ENCODE data around the gene RAB17. TPM values are rescaled to one million over a fixed set of nuclear protein-coding genes. Genes with fewer than 3 reads are reported as not detected.
"Not testable (repeated sequence)": the region's sequence is repeated elsewhere in the genome, so short reads cannot be mapped to it uniquely, and the experiment has no call there.

RAB17 gene
- total RNA-seq, 6 experiments from 2014 or later: 57.5 to 129 (median 77.9) TPM

GRCh38 chr2:237614151-237614720 lies 23.7 kb upstream of the RAB17 start:
- WGBS (ENCODE audit: insufficient coverage, low coverage, low lambda C conversion rate, missing lambda C conversion rate): no CpG with 5 or more reads among the region's 9 CpGs
- ATAC-seq: peak in 3 of 4 donors; percentile 21 to 46 (median 42)
- Histone ChIP-seq H3K4me3 (no peak overlapping the region), H3K36me3 (no peaks in the 10 kb centered on the region), H3K4me1 (no peaks in the 10 kb centered on the region), H3K27ac (no peak overlapping the region), H3K9me3 (no peaks in the 10 kb centered on the region), H3K27me3 (no peaks in the 10 kb centered on the region)
- TF ChIP-seq POLR2A (IDR thresholded peaks at IDR 0.05): no peak
- TF ChIP-seq, protein P1, sequence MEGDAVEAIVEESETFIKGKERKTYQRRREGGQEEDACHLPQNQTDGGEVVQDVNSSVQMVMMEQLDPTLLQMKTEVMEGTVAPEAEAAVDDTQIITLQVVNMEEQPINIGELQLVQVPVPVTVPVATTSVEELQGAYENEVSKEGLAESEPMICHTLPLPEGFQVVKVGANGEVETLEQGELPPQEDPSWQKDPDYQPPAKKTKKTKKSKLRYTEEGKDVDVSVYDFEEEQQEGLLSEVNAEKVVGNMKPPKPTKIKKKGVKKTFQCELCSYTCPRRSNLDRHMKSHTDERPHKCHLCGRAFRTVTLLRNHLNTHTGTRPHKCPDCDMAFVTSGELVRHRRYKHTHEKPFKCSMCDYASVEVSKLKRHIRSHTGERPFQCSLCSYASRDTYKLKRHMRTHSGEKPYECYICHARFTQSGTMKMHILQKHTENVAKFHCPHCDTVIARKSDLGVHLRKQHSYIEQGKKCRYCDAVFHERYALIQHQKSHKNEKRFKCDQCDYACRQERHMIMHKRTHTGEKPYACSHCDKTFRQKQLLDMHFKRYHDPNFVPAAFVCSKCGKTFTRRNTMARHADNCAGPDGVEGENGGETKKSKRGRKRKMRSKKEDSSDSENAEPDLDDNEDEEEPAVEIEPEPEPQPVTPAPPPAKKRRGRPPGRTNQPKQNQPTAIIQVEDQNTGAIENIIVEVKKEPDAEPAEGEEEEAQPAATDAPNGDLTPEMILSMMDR (IDR thresholded peaks at IDR 0.05): no peak
- DNase-seq: peak in 1 of 3 donors; percentile 28
- intact Hi-C loops (cut with DNase I): no loop called here

GRCh38 chr2:237613679-237614078 lies 23.1 kb upstream of the RAB17 start:
- intact Hi-C loops (cut with DNase I): no loop called here
- Histone ChIP-seq H3K9me3 (no peaks in the 10 kb centered on the region), H3K36me3 (no peaks in the 10 kb centered on the region), H3K4me3 (no peak overlapping the region), H3K27me3 (no peaks in the 10 kb centered on the region), H3K27ac (no peak overlapping the region), H3K4me1 (no peaks in the 10 kb centered on the region)
- ATAC-seq (no peak), DNase-seq (no peak)
- no peak for TF ChIP-seq POLR2A (IDR thresholded peaks at IDR 0.05)
- TF ChIP-seq, protein P1 (IDR thresholded peaks at IDR 0.05): no peak

DNA sequence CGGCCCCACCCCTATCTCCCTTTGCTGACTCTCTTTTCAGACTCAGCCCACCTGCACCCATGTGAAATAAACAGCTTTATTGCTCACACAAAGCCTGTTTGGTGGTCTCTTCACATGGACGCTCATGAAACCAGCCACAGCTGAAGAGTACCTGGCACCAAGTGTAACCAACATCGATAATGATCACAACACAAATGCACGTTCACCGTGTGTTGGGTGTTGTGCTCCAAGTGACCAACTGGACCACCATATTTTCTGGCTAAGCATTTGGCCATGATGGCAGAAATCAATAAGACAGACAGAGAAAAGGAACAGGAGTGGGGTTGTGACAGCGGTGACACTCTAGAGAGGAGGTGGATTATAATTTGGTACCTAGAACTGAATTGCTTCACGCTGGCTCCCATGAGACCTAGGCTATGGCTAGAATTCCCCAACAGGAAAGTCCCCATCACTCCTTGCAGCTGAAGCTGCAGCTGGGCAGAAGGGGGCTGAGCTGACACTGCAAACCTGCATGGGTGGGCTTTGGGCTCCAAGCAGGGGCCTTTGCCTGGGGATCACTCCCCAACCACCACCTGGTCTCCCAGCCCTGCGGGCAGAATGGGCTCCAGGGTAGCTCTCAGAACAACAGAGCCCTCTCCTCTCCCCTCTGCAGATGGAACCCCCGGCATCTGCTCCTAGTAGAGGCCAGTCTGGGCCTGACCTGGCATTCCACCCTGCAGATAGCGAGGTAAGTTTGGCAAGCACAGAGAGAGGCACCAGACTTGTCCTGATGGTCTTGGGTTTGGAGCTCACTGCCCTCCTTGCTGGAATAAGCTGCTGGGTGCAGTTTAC lies 22.2 kb upstream of the RAB17 start:
- no peaks in the 10 kb centered on the region for H3K4me1 ChIP-seq
- TF ChIP-seq, protein P1 (IDR thresholded peaks at IDR 0.05): no peak
- TF ChIP-seq POLR2A (IDR thresholded peaks at IDR 0.05): no peak
- no peaks in the 10 kb centered on the region for H3K36me3 ChIP-seq
- no peak overlapping the region for H3K27ac ChIP-seq
- no peaks in the 10 kb centered on the region for H3K27me3 ChIP-seq
- DNase-seq: peak in 1 of 3 donors; percentile 23
- H3K4me3 ChIP-seq: no peak overlapping the region
- ATAC-seq: peak in 1 of 4 donors; percentile 28
- 94% methylated on average over 7 of the region's 10 CpGs for WGBS (ENCODE audit: insufficient coverage, low coverage, low lambda C conversion rate, missing lambda C conversion rate)
- no peaks in the 10 kb centered on the region for H3K9me3 ChIP-seq
- intact Hi-C loops (cut with DNase I): no loop called here

- H3K4me3 ChIP-seq; H3K9me3 ChIP-seq; H3K27ac ChIP-seq; DNase-seq; H3K4me1 ChIP-seq; H3K36me3 ChIP-seq; intact Hi-C loops (cut with DNase I); ATAC-seq; H3K27me3 ChIP-seq: not testable (repeated sequence)
- WGBS (ENCODE audit: insufficient coverage, low coverage, low lambda C conversion rate, missing lambda C conversion rate): no CpG with 5 or more reads among the region's 4 CpGs
Observed at GRCh38 chr2:237606522-237606921, 16.0 kb upstream of the RAB17 start.

- ATAC-seq (peak; percentile 33 to 60 (median 44)), DNase-seq (no peak)
Observed at GRCh38 chr2:237604960-237605359, 14.4 kb upstream of the RAB17 start.

More at GRCh38 chr2:237604960-237605359, 14.4 kb upstream of the RAB17 start:
- Histone ChIP-seq H3K27me3 (no peaks in the 10 kb centered on the region), H3K4me3 (no peak overlapping the region), H3K27ac (no peak overlapping the region), H3K4me1 (peaks cover 0 to 13% (median 6%) of the 10 kb centered on the region in 4 donors), H3K9me3 (no peaks in the 10 kb centered on the region), H3K36me3 (no peaks in the 10 kb centered on the region)
- intact Hi-C loops (cut with DNase I): no loop called here
- 89% methylated on average over 5 of the region's 9 CpGs for WGBS (ENCODE audit: insufficient coverage, low coverage, low lambda C conversion rate, missing lambda C conversion rate)
- TF ChIP-seq, protein P1 (IDR thresholded peaks at IDR 0.05): peak; percentile 25 to 54 (median 40)
- TF ChIP-seq POLR2A (IDR thresholded peaks at IDR 0.05): no peak

Data from right lobe of liver (tissue), 6 donors.